Fibroblast of lung (primary cell): ENCODE results near the gene PHACTR2. TPM values are rescaled to one million over a fixed set of nuclear protein-coding genes. Genes with fewer than 3 reads are reported as not detected.
A peak's percentile ranks its signal among the peaks of the same experiment; 100 is the strongest.

Source experiments
- DNase-seq, 2 donors: peaks; one replicate each; pipeline versions ENCODE4 v3.0.0 to v3.0.0-alpha.2; 2010; ENCODE audit warnings: low read depth in 2 of 2
- H2AFZ ChIP-seq: 2 replicates; pipeline ENCODE4 v1.5.1; 2012; ENCODE audit warnings: low read length, control low read depth, inconsistent platforms
- H3K27ac ChIP-seq: 2 replicates; pipeline ENCODE4 v1.5.1; 2011; ENCODE audit warnings: low read length, control low read depth; ENCODE audit not compliant: insufficient read depth
- H3K27me3 ChIP-seq: 2 replicates; pipeline ENCODE4 v1.5.1; 2011; ENCODE audit warnings: mild to moderate bottlenecking, low read length; ENCODE audit not compliant: control insufficient read depth, insufficient read depth
- H3K36me3 ChIP-seq: 2 replicates; pipeline ENCODE4 v1.5.1; 2011; ENCODE audit warnings: low read length; ENCODE audit not compliant: control insufficient read depth, insufficient read depth
- H3K4me1 ChIP-seq: 2 replicates; pipeline ENCODE4 v1.5.1; 2011; ENCODE audit warnings: low read length; ENCODE audit not compliant: control insufficient read depth, insufficient read depth; ENCODE audit errors: extremely low read depth
- H3K4me2 ChIP-seq: 2 replicates; pipeline ENCODE4 v1.5.1; 2011; ENCODE audit warnings: low read length, control low read depth; ENCODE audit not compliant: insufficient read depth; ENCODE audit errors: extremely low read depth
- H3K4me3 ChIP-seq, 4 experiments: fragments of 200-600 bp in 1 of 4; sonication (generic) in 1 of 4; replicated peaks in 1 of 4; 2 replicates each; pipeline ENCODE4 v1.5.1; 2011 to 2016; ENCODE audit warnings: low read length in 4 of 4, low read depth in 3 of 4, mild to moderate bottlenecking in 3 of 4, control low read depth in 2 of 4, inconsistent platforms in 1 of 4, mixed read lengths in 1 of 4; ENCODE audit not compliant: insufficient read depth in 1 of 4; ENCODE audit errors: control extremely low read depth in 1 of 4
- H3K79me2 ChIP-seq: 2 replicates; pipeline ENCODE4 v1.5.1; 2012; ENCODE audit warnings: mild to moderate bottlenecking, low read length, inconsistent platforms; ENCODE audit not compliant: control insufficient read depth, insufficient read depth
- H3K9ac ChIP-seq: 2 replicates; pipeline ENCODE4 v1.5.1; 2011; ENCODE audit warnings: mild to moderate bottlenecking, low read length, control low read depth; ENCODE audit not compliant: insufficient read depth
- H3K9me3 ChIP-seq: 2 replicates; pipeline ENCODE4 v1.5.1; 2012; ENCODE audit warnings: low read depth, low read length; ENCODE audit not compliant: control insufficient read depth, insufficient read depth
- H4K20me1 ChIP-seq: 2 replicates; pipeline ENCODE4 v1.5.1; 2011; ENCODE audit warnings: low read length; ENCODE audit not compliant: control insufficient read depth, insufficient read depth; ENCODE audit errors: extremely low read depth
- CTCF ChIP-seq, 2 donors: IDR thresholded peaks in 1 of 2; conservative IDR thresholded peaks in 1 of 2; 1 replicate in 1 of 2; 2 replicates in 1 of 2; pipeline ENCODE4 v1.5.1; 2011 to 2012; ENCODE audit warnings: low read length in 2 of 2, control low read depth in 1 of 2, inconsistent platforms in 1 of 2, low read depth in 1 of 2, mild to moderate bottlenecking in 1 of 2
- EZH2 ChIP-seq: IDR thresholded peaks from 2 replicates; pipeline ENCODE4 v1.5.1; 2012; ENCODE audit warnings: low read length, control low read depth, mild to moderate bottlenecking; ENCODE audit errors: missing control alignments
- polyA plus RNA-seq, 2 donors: library from polyadenylated mRNA; depleted of rRNA in 1 of 2; stranded (reverse) in 1 of 2; unstranded in 1 of 2; fragments of >200 nt; gene quantifications; 2 replicates each; pipeline ENCODE4 v1.2.1, GENCODE V29; 2011 to 2012; ENCODE audit warnings: missing spikeins in 1 of 2
- total RNA-seq: library from RNA; depleted of rRNA; stranded (reverse); fragments of >200 nt; gene quantifications from 2 replicates; pipeline ENCODE4 v1.2.1, GENCODE V29; 2014

PHACTR2 gene
- total and polyA plus RNA-seq, 2 donors (not counting 1 experiment from before 2014, with no cell fraction given) = 40.1 to 55.0 TPM

DNA sequence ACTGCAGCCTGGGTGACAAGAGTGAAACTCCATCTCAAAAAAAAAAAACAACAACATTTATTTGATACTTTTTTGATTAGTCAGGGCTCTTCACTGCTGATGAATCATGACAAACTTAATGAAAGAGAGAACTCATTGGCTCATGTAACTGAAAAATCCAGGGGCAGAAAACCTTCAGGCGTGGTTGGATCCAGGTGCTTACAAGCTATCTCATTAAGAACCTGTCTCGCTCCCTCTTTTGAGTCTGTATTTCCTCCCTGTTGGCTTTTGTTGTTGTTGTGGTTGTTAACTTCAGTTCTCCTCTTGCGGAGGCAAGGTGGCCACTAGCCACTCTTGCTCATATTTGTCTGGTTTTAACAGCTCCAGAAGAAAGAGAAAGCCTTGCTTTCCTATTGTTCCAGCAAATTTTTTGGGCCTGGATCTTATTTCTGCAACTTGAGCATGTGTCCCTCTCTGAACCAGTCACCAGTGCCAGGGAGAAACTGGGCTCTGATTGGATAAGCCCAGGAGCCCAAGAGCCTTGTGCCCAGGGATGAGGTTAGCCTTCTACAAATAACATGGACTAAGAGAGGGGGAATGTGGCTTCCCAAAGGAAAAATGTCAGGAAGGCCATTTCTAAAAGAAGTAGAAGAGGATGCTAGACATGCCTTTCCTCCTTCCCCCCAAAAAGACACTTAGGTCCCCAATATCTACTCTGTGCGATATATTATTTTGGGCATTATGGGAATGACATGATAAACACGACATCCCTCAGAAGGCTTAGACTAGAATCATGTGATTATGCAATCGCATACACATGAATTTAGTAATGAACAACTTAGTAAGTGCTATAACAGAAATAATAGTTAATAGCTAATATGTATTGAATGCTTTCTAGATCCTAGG, 64.5 kb downstream of the PHACTR2 start:
- Histone ChIP-seq H3K27me3 (no peaks in the 10 kb centered on the region), H3K4me1 (peaks cover 9% of the 10 kb centered on the region), H4K20me1 (no peaks in the 10 kb centered on the region), H3K79me2 (no peaks in the 10 kb centered on the region), H3K4me3 (no peak overlapping the region), H2AFZ (no peak overlapping the region), H3K4me2 (no peak overlapping the region), H3K9me3 (no peaks in the 10 kb centered on the region), H3K36me3 (no peaks in the 10 kb centered on the region), H3K27ac (no peak overlapping the region), H3K9ac (no peak overlapping the region)
- TF ChIP-seq CTCF (conservative IDR thresholded peaks at IDR 0.05 in 1 of 2, IDR thresholded peaks at IDR 0.05 in 1 of 2; ENCODE audit: low read depth in 1 of 2, low read length in 2 of 2) (no peak), EZH2 (no peak)
- DNase-seq = no peak

- H3K79me2 ChIP-seq = no peaks in the 10 kb centered on the region
- H2AFZ ChIP-seq = no peak overlapping the region
- no peaks in the 10 kb centered on the region for H3K27me3 ChIP-seq
Observed at GRCh38 chr6:143742955-143743255, 65.1 kb downstream of the PHACTR2 start.

More at GRCh38 chr6:143742955-143743255, 65.1 kb downstream of the PHACTR2 start:
- no peaks in the 10 kb centered on the region for H3K36me3 ChIP-seq
- H3K4me3 ChIP-seq = peak overlapping the region in 2 of 4 experiments; percentile 9 to 40
- H3K4me2 ChIP-seq = peak overlapping the region; percentile 55
- H4K20me1 ChIP-seq = no peaks in the 10 kb centered on the region
- H3K27ac ChIP-seq = no peak overlapping the region
- no peak overlapping the region for H3K9ac ChIP-seq
- no peak for TF ChIP-seq CTCF (conservative IDR thresholded peaks at IDR 0.05 in 1 of 2, IDR thresholded peaks at IDR 0.05 in 1 of 2; ENCODE audit: low read depth in 1 of 2, low read length in 2 of 2)
- TF ChIP-seq EZH2 = no peak
- no peaks in the 10 kb centered on the region for H3K9me3 ChIP-seq
- no peak for DNase-seq
- peaks cover 9% of the 10 kb centered on the region for H3K4me1 ChIP-seq
